A549 (cell line): ENCODE data around the gene BABAM2. TPM values are rescaled to one million over a fixed set of nuclear protein-coding genes. Genes with fewer than 3 reads are reported as not detected.

Source experiments
- ATAC-seq, 2 experiments: fragments of 200-7000 bp in 1 of 2; fragments of >200 bp in 1 of 2; cut with Nextera tagmentation in 1 of 2; cut with Tn5 transposase in 1 of 2; 3 replicates each; pipeline versions ENCODE4 v1.8.0 to v1.9.1; 2018 to 2020; ENCODE audit warnings: mild to moderate bottlenecking in 1 of 2, moderate library complexity in 1 of 2
- CTCF ChIA-PET: fragments of 300-600 bp; sonication (Branson Sonifier 250); formaldehyde crosslinking; extraction: SDS; loops from one replicate; lab custom pipeline; 2021; ENCODE audit warnings: antibody characterized with exemption, inconsistent platforms; lab: Yijun Ruan, JAX
- POLR2A ChIA-PET: fragments of 350-600 bp; formaldehyde crosslinking; extraction: SDS; loops from one replicate; lab custom pipeline; 2021; ENCODE audit warnings: antibody characterized with exemption, inconsistent platforms; lab: Yijun Ruan, JAX
- DNase-seq, 2 experiments: peaks; one replicate each; pipeline versions ENCODE4 v3.0.0 to v3.0.0-alpha.2; 2011 to 2016; ENCODE audit warnings: low read depth in 1 of 2, low spot score in 1 of 2
- FAIRE-seq: peaks from 2 replicates; lab custom pipeline; 2011; peaks lifted over from hg19 to GRCh38; lab: Jason Lieb, UNC
- H3K27ac ChIP-seq, 2 experiments: fragments of >200 bp; sonication (Bioruptor Twin); formaldehyde crosslinking; 3 replicates each; pipeline ENCODE4 v1.5.1; 2016 to 2017
- H3K4me1 ChIP-seq: fragments of >200 bp; sonication (Bioruptor Twin); formaldehyde crosslinking; 3 replicates; pipeline ENCODE4 v1.6.1; 2016
- H3K4me2 ChIP-seq: fragments of >200 bp; sonication (Bioruptor Twin); formaldehyde crosslinking; 3 replicates; pipeline ENCODE4 v1.6.1; 2016
- H3K4me3 ChIP-seq: fragments of >200 bp; sonication (Bioruptor Twin); formaldehyde crosslinking; 3 replicates; pipeline ENCODE4 v1.5.1; 2016
- H3K9me3 ChIP-seq: fragments of >200 bp; sonication (Bioruptor Twin); formaldehyde crosslinking; 3 replicates; pipeline ENCODE4 v1.6.1; 2016
- BCL3 ChIP-seq: fragments of >200 bp; sonication (Bioruptor Twin); formaldehyde crosslinking; IDR thresholded peaks from 3 replicates; pipeline ENCODE4 v1.6.1; 2016
- BHLHE40 ChIP-seq: IDR thresholded peaks from 2 replicates; pipeline ENCODE4 v1.6.1; 2012; ENCODE audit warnings: low read depth, low read length, inconsistent platforms
- CBX2 ChIP-seq: fragments of 200-600 bp; sonication (generic); IDR thresholded peaks from 2 replicates; pipeline ENCODE4 v1.6.1; 2016; ENCODE audit warnings: low read depth, mild to moderate bottlenecking, borderline replicate concordance
- EP300 ChIP-seq, 2 experiments: fragments of >200 bp; sonication (Bioruptor Twin); formaldehyde crosslinking; IDR thresholded peaks; 2 replicates in 1 of 2; 3 replicates in 1 of 2; pipeline ENCODE4 v1.6.1; 2016 to 2017
- ESRRA ChIP-seq: fragments of 150-350 bp; IDR thresholded peaks from 2 replicates; pipeline ENCODE4 v1.6.1; 2014; ENCODE audit warnings: mild to moderate bottlenecking, low read length, borderline replicate concordance
- FOSB ChIP-seq: fragments of 250-450 bp; sonication (Bioruptor Pico); IDR thresholded peaks from 2 replicates; pipeline ENCODE4 v1.5.0; 2020; ENCODE audit warnings: mild to moderate bottlenecking, moderate library complexity
- HOXA7 ChIP-seq: fragments of 250-450 bp; sonication (Bioruptor Pico); IDR thresholded peaks from 2 replicates; pipeline ENCODE4 v1.5.0; 2020; ENCODE audit warnings: mild to moderate bottlenecking, moderate library complexity
- HOXB5 ChIP-seq: fragments of 250-450 bp; sonication (Bioruptor Pico); IDR thresholded peaks from 2 replicates; pipeline ENCODE4 v1.5.0; 2020; ENCODE audit warnings: mild to moderate bottlenecking, moderate library complexity
- JUN ChIP-seq, 2 experiments: fragments of >200 bp; sonication (Bioruptor Twin); formaldehyde crosslinking; IDR thresholded peaks; 2 replicates in 1 of 2; 3 replicates in 1 of 2; pipeline ENCODE4 v1.6.1; 2016 to 2017
- JUNB ChIP-seq: fragments of >200 bp; sonication (Bioruptor Twin); formaldehyde crosslinking; IDR thresholded peaks from 2 replicates; pipeline ENCODE4 v1.6.1; 2016
- MAFK ChIP-seq: fragments of 450-650 bp; IDR thresholded peaks from 2 replicates; pipeline ENCODE4 v1.6.1; 2014; ENCODE audit not compliant: partially characterized antibody
- MAX ChIP-seq: IDR thresholded peaks from 2 replicates; pipeline ENCODE4 v1.6.1; 2012
- PBX3 ChIP-seq: IDR thresholded peaks from 2 replicates; pipeline ENCODE4 v1.6.1; 2012
- RARB ChIP-seq: fragments of 250-450 bp; sonication (Bioruptor Pico); IDR thresholded peaks from 2 replicates; pipeline ENCODE4 v1.8.0; 2021; ENCODE audit warnings: mild to moderate bottlenecking, moderate library complexity
- TFCP2L1 ChIP-seq: fragments of 250-450 bp; sonication (Bioruptor Pico); IDR thresholded peaks from 2 replicates; pipeline ENCODE4 v1.5.0; 2021; ENCODE audit warnings: mild to moderate bottlenecking
- TP53 ChIP-seq: fragments of 250-450 bp; sonication (Bioruptor Pico); IDR thresholded peaks from 2 replicates; pipeline ENCODE4 v1.5.0; 2021; ENCODE audit warnings: mild to moderate bottlenecking, moderate library complexity
- ZC3H11A ChIP-seq: fragments of 450-650 bp; IDR thresholded peaks from 2 replicates; pipeline ENCODE4 v1.6.1; 2014; ENCODE audit warnings: antibody characterized with exemption, mild to moderate bottlenecking
- ZSCAN20 ChIP-seq: fragments of 250-450 bp; sonication (Bioruptor Pico); IDR thresholded peaks from 2 replicates; pipeline ENCODE4 v1.8.0; 2022; ENCODE audit warnings: mild to moderate bottlenecking, moderate library complexity
- WGBS: methylation state at CpG from one replicate; pipeline ENCODE4 v1.1.6; 2017; ENCODE audit errors: missing lambda C conversion rate; 5-methylcytosine and 5-hydroxymethylcytosine counted together
- polyA plus RNA-seq, 4 experiments: library from polyadenylated mRNA; depleted of rRNA in 3 of 4; stranded (reverse); fragments of >200 nt; fragmentation: RNase III in 1 of 4; extraction: RNeasy Plus Mini Kit Qiagen cat#74134 plus additional on column Dnase treatment in 1 of 4; gene quantifications; 2 replicates in 3 of 4; 3 replicates in 1 of 4; pipeline ENCODE4 v1.2.3, GENCODE V29; 2011 to 2017

The BABAM2 gene
- polyA plus RNA-seq, 2 of the 4 experiments (the other 2 are of a cell fraction) = 53.7 to 78.4 TPM

- DNase-seq (no peak), ATAC-seq (no peak), FAIRE-seq (peak; percentile 86)
- Histone ChIP-seq H3K27ac (peak overlapping the region in 1 of 2 experiments; percentile 66; a peak in 3 of 6 replicates), H3K9me3 (no peaks in the 10 kb centered on the region), H3K4me2 (no peak overlapping the region), H3K4me1 (peaks cover 11% of the 10 kb centered on the region), H3K4me3 (no peak overlapping the region)
- TF ChIP-seq HOXB5 (CRISPR knock-in tag) = no peak
- no peak for TF ChIP-seq BCL3
- TF ChIP-seq TFCP2L1 (CRISPR knock-in tag) = no peak
- TF ChIP-seq EP300 (IDR thresholded peaks at IDR 0.05) = no peak
- TF ChIP-seq ZSCAN20 (CRISPR knock-in tag) = no peak
- no peak for TF ChIP-seq CBX2
- TF ChIP-seq RARB = no peak
- no peak for TF ChIP-seq ZC3H11A
- no peak for TF ChIP-seq ESRRA
- no peak for TF ChIP-seq JUN (IDR thresholded peaks at IDR 0.05)
- no peak for TF ChIP-seq MAX
- no peak for TF ChIP-seq FOSB (CRISPR knock-in tag)
- 86% methylated on average over 3 of the region's 3 CpGs for WGBS
- ChIA-PET POLR2A (no interaction called here), CTCF (interaction anchor here (0.7 to 1.9 kb wide), 4 partner anchors 9 to 20 kb away, joined by 3 to 6 read pairs (median 4); no protein-coding TSS in a partner anchor)
Observed at GRCh38 chr2:28101892-28102291, 211.4 kb downstream of the BABAM2 start.

- H3K27ac ChIP-seq = peak overlapping the region; percentile 6 to 66; a peak in 4 of 6 replicates
- H3K4me1 ChIP-seq = peaks cover 11% of the 10 kb centered on the region
- POLR2A ChIA-PET = no interaction called here
- CTCF ChIA-PET = interaction anchor here (0.7 to 1.9 kb wide), 3 partner anchors 10 to 20 kb away, joined by 3 to 6 read pairs (median 5); no protein-coding TSS in a partner anchor
- TF ChIP-seq BHLHE40 = no peak
- TF ChIP-seq FOSB (CRISPR knock-in tag) = no peak
- no peak for TF ChIP-seq TP53 (CRISPR knock-in tag)
- no peak for TF ChIP-seq ESRRA
- TF ChIP-seq MAFK = no peak
- no peak for TF ChIP-seq JUNB
- no peak for TF ChIP-seq CBX2
- peak overlapping the region; percentile 28; the same call in 2 of the 3 replicates for H3K4me2 ChIP-seq
- FAIRE-seq (no peak), DNase-seq (no peak), ATAC-seq (no peak; a peak in 1 of 6 replicates)
- no peaks in the 10 kb centered on the region for H3K9me3 ChIP-seq
- WGBS = 91% methylated on average over 1 of the region's 1 CpG
- H3K4me3 ChIP-seq = no peak overlapping the region
Observed at GRCh38 chr2:28102455-28102874, 211.9 kb downstream of the BABAM2 start.

GRCh38 chr2:28103611-28104010, 213.1 kb downstream of the BABAM2 start:
- POLR2A ChIA-PET = no interaction called here

More at GRCh38 chr2:28103611-28104010, 213.1 kb downstream of the BABAM2 start:
- CTCF ChIA-PET = interaction anchor here (0.5 to 0.7 kb wide), 2 partner anchors 231 to 277 kb away, joined by 3 read pairs; no protein-coding TSS in a partner anchor
- Histone ChIP-seq H3K9me3 (no peaks in the 10 kb centered on the region), H3K4me1 (peaks cover 11% of the 10 kb centered on the region), H3K27ac (peak overlapping the region in 1 of 2 experiments; percentile 58; a peak in 3 of 6 replicates), H3K4me2 (no peak overlapping the region), H3K4me3 (no peak overlapping the region)
- no peak for ATAC-seq
- DNase-seq = no peak
- WGBS = 85% methylated on average over 2 of the region's 2 CpGs
- no peak for FAIRE-seq
- TF ChIP-seq PBX3 = no peak
- TF ChIP-seq MAFK = peak; percentile 63
- TF ChIP-seq RARB = no peak
- TF ChIP-seq BHLHE40 = no peak
- no peak for TF ChIP-seq HOXB5 (CRISPR knock-in tag)
- no peak for TF ChIP-seq HOXA7 (CRISPR knock-in tag)
